ENCODE data around the gene RABEP2. TPM values are rescaled to one million over a fixed set of nuclear protein-coding genes. Genes with fewer than 3 reads are reported as not detected.

The RABEP2 gene
- total and polyA plus RNA-seq, 9 of the 15 experiments (the other 6 are each of a cell fraction or from before 2014, with no cell fraction given) = 0.15 to 13.4 (median 3.5) TPM

DNA sequence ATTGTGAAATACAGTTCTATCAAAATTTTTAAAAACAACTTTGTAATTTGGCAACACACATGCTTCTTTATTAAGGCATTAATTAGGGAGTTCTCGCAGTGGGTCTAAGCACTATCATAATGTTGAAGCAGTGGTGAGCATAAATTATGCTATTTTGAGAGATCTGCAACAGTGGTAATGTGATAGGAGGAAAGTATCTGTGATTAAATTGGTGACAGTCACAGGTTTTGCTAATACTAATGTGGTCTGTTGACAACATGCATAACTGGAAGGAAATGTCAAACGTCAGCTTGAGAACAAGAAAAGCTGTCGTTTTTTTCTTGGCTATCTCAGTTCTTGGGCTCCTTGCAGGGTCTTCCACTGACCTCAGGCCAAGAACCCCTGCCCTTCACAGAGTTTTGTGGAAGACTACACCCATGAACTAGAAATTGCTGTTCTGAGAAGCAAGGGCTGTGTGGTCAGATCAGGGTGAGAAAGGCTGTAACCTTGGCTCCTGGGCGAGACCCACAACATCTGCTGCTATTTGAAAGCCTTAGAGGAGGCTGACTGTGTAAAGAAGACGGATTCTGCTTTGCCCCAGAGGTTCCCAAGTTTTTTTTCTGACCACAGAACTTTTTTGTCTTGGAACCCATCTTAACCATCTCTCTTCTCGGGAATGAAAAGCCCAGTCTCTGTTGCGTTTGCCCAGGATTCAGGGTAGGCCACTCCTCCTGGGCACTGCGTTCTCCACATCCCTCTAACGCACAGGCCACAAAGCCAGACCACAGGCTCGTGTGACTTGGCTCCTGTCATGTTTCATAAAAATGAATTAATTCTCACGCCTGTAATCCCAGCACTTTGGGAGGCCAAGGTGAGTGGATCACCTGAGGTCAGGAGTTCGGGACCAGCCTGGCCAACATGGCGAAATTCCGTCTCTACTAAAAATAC, 32.8 kb downstream of the RABEP2 start:
- TF ChIP-seq ZNF133 (CRISPR knock-in tag; IDR thresholded peaks at IDR 0.05) (no peak), MYNN (IDR thresholded peaks at IDR 0.05) (no peak), MYNN (CRISPR knock-in tag; IDR thresholded peaks at IDR 0.05) (no peak), CEBPB (tag; IDR thresholded peaks at IDR 0.05) (peak; percentile 65), CEBPG (CRISPR knock-in tag; IDR thresholded peaks at IDR 0.05) (no peak), CEBPG (tag; conservative IDR thresholded peaks at IDR 0.05 in 1 of 2, IDR thresholded peaks at IDR 0.05 in 1 of 2) (peak in 1 of 2 experiments; percentile 25; a peak in 1 of 4 replicates), ZNF24 (IDR thresholded peaks at IDR 0.05) (no peak), MCM7 (IDR thresholded peaks at IDR 0.05) (no peak), SRSF1 (IDR thresholded peaks at IDR 0.05; ENCODE audit: low read depth, low read length) (no peak), TCF7L2 (IDR thresholded peaks at IDR 0.05; ENCODE audit: low read depth, low read length) (no peak), ZNF695 (CRISPR knock-in tag; IDR thresholded peaks at IDR 0.05) (no peak)
- TF ChIP-seq, protein P1, sequence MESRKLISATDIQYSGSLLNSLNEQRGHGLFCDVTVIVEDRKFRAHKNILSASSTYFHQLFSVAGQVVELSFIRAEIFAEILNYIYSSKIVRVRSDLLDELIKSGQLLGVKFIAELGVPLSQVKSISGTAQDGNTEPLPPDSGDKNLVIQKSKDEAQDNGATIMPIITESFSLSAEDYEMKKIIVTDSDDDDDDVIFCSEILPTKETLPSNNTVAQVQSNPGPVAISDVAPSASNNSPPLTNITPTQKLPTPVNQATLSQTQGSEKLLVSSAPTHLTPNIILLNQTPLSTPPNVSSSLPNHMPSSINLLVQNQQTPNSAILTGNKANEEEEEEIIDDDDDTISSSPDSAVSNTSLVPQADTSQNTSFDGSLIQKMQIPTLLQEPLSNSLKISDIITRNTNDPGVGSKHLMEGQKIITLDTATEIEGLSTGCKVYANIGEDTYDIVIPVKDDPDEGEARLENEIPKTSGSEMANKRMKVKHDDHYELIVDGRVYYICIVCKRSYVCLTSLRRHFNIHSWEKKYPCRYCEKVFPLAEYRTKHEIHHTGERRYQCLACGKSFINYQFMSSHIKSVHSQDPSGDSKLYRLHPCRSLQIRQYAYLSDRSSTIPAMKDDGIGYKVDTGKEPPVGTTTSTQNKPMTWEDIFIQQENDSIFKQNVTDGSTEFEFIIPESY (CRISPR knock-in tag; IDR thresholded peaks at IDR 0.05) = no peak
- TF ChIP-seq, protein P2, sequence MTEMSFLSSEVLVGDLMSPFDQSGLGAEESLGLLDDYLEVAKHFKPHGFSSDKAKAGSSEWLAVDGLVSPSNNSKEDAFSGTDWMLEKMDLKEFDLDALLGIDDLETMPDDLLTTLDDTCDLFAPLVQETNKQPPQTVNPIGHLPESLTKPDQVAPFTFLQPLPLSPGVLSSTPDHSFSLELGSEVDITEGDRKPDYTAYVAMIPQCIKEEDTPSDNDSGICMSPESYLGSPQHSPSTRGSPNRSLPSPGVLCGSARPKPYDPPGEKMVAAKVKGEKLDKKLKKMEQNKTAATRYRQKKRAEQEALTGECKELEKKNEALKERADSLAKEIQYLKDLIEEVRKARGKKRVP (CRISPR knock-in tag; IDR thresholded peaks at IDR 0.05) = no peak
- TF ChIP-seq, protein P3, sequence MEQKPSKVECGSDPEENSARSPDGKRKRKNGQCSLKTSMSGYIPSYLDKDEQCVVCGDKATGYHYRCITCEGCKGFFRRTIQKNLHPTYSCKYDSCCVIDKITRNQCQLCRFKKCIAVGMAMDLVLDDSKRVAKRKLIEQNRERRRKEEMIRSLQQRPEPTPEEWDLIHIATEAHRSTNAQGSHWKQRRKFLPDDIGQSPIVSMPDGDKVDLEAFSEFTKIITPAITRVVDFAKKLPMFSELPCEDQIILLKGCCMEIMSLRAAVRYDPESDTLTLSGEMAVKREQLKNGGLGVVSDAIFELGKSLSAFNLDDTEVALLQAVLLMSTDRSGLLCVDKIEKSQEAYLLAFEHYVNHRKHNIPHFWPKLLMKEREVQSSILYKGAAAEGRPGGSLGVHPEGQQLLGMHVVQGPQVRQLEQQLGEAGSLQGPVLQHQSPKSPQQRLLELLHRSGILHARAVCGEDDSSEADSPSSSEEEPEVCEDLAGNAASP (IDR thresholded peaks at IDR 0.05) = no peak
- TF ChIP-seq, protein P4, sequence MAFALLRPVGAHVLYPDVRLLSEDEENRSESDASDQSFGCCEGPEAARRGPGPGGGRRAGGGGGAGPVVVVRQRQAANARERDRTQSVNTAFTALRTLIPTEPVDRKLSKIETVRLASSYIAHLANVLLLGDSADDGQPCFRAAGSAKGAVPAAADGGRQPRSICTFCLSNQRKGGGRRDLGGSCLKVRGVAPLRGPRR (CRISPR knock-in tag; IDR thresholded peaks at IDR 0.05) = no peak
- Histone ChIP-seq H3K9me1 (ENCODE audit: control insufficient read depth, insufficient read depth, low read length) (no peaks in the 10 kb centered on the region), H3K4me2 (ENCODE audit: insufficient read depth, low read length) (no peak overlapping the region), H3K27me3 (ENCODE audit: control insufficient read depth in 2 of 2, insufficient read depth in 2 of 2, low read length in 2 of 2) (no peaks in the 10 kb centered on the region), H3K79me2 (ENCODE audit: control insufficient read depth, insufficient read depth, low read length) (no peaks in the 10 kb centered on the region), H3K27ac (ENCODE audit: extremely low read depth, low read depth, low read length) (no peak overlapping the region), H3K4me3 (no peak overlapping the region), H2AFZ (ENCODE audit: low read depth, low read length) (no peak overlapping the region), H3K9me3 (replicated peaks; ENCODE audit: control insufficient read depth, insufficient read depth, low read depth, low read length) (no peaks in the 10 kb centered on the region), H4K20me1 (replicated peaks; ENCODE audit: control insufficient read depth, insufficient read depth, low read length) (no peaks in the 10 kb centered on the region), H3K36me3 (ENCODE audit: control insufficient read depth, insufficient read depth, low read length) (no peaks in the 10 kb centered on the region; the same call in 2 of the 3 replicates), H3K9ac (ENCODE audit: insufficient read depth in 1 of 2, low read depth in 2 of 2, low read length in 2 of 2) (no peak overlapping the region), H3K4me1 (replicated peaks in 1 of 2; ENCODE audit: control insufficient read depth in 2 of 2, insufficient read depth in 2 of 2, low read length in 2 of 2) (no peaks in the 10 kb centered on the region; a peak in 1 of 5 replicates)
- DNase-seq (ENCODE audit: extremely low read depth in 1 of 4, low spot score in 3 of 4) (no peak), ATAC-seq (no peak), FAIRE-seq (peak; percentile 44)
- no TSS peak for BruUV-seq (replicated peaks)
- POLR2A ChIA-PET = interaction anchor here (0.7 to 1.8 kb wide), 2 partner anchors 8 to 12 kb away, joined by 3 to 5 read pairs; no protein-coding TSS in a partner anchor
- intact Hi-C loops (cut with micrococcal nuclease) = no loop called here
- in situ Hi-C loops (cut with MboI) = no loop called here
- WGBS (ENCODE audit: insufficient coverage, low coverage, missing lambda C conversion rate) = 54% methylated on average over 14 of the region's 14 CpGs
- CTCF ChIA-PET (ENCODE audit: low intra/inter-chr PET ratio) = no interaction called here
